Right lobe of liver (tissue), 6 donors: Measurements from ENCODE around the gene ASAP3. TPM values are rescaled to one million over a fixed set of nuclear protein-coding genes. Genes with fewer than 3 reads are reported as not detected.

Experiments
- ATAC-seq, 4 donors: fragments of 200-7000 bp; cut with Tn5 transposase; one replicate each; pipeline ENCODE4 v1.9.1; 2020; ENCODE audit warnings: mild to moderate bottlenecking in 4 of 4, moderate library complexity in 4 of 4
- DNase-seq, 3 donors: peaks; one replicate each; pipeline ENCODE4 v3.0.0-alpha.2; 2020
- H3K27ac ChIP-seq, 3 donors: fragments of 200-600 bp; one replicate each; pipeline ENCODE4 v1.8.0; 2022
- H3K27me3 ChIP-seq, 2 donors: fragments of 200-600 bp; one replicate each; pipeline ENCODE4 v1.8.0; 2022
- H3K36me3 ChIP-seq, 4 donors: fragments of 200-600 bp; sonication (generic) in 1 of 4; one replicate each; pipeline versions ENCODE4 v1.5.1 to v1.8.0; 2017 to 2022; ENCODE audit warnings: control low read depth in 1 of 4
- H3K4me1 ChIP-seq, 4 donors: fragments of 200-600 bp; sonication (generic) in 1 of 4; one replicate each; pipeline versions ENCODE4 v1.5.1 to v1.8.0; 2017 to 2022; ENCODE audit warnings: control low read depth in 1 of 4
- H3K4me3 ChIP-seq, 3 donors: fragments of 200-600 bp; one replicate each; pipeline ENCODE4 v1.8.0; 2022
- H3K9me3 ChIP-seq, 4 donors: fragments of 200-600 bp; sonication (generic) in 1 of 4; one replicate each; pipeline versions ENCODE4 v1.5.1 to v1.8.0; 2017 to 2022; ENCODE audit warnings: control low read depth in 1 of 4
- CTCF ChIP-seq, 4 donors: fragments of 200-600 bp in 3 of 4; fragments of 450-650 bp in 1 of 4; IDR thresholded peaks; one replicate each; pipeline versions ENCODE4 v1.5.1 to v1.8.0; 2016 to 2022; ENCODE audit warnings: antibody characterized with exemption in 4 of 4, mild to moderate bottlenecking in 2 of 4
- POLR2A ChIP-seq: fragments of 450-650 bp; IDR thresholded peaks from one replicate; pipeline ENCODE4 v1.6.1; 2017; ENCODE audit warnings: antibody characterized with exemption, mild to moderate bottlenecking
- whole genome bisulfite sequencing: methylation state at CpG from one replicate; pipeline ENCODE4 v1.1.6; 2018; ENCODE audit warnings: low coverage, low lambda C conversion rate; ENCODE audit not compliant: insufficient coverage; ENCODE audit errors: missing lambda C conversion rate; 5-methylcytosine and 5-hydroxymethylcytosine counted together
- intact Hi-C, 2 donors: fragments of 100-400 bp; cut with DNase I; formaldehyde crosslinking; loops; one replicate each; pipeline versions ENCODE4 v1.11.2 to v1.14.1; 2022
- total RNA-seq, 6 experiments: library from RNA; depleted of rRNA in 2 of 6; stranded (reverse); fragments of >200 nt in 2 of 6; fragmentation: NEBNext Ultra II Directional in 3 of 6; extraction: Animal tissue kit (Norgen Biotek cat#: 25700) in 3 of 6; gene quantifications; one replicate each; pipeline versions ENCODE4 v1.1.0 to v1.2.4, GENCODE V29; 2016 to 2023
- donor health status: DM: no; HTN: yes; CAD: no.
- donor health status: DM: no; HTN: no; CAD: no.
- donor health status: DM: no; HTN: no; CAD: no.
- donor health status: DM: no; HTN: yes; CAD: no.
- donor health status: DM: no; HTN: yes; CAD: no.

Gene ASAP3
- total RNA-seq, 6 experiments from 2014 or later = 12.3 to 22.1 (median 16.6) TPM

- no peak overlapping the region for H3K4me3 ChIP-seq
- ATAC-seq = no peak
- peaks cover 0 to 16% (median 9%) of the 10 kb centered on the region in 4 donors for H3K4me1 ChIP-seq
- H3K27ac ChIP-seq = no peak overlapping the region
- H3K36me3 ChIP-seq = peaks cover 0 to 10% (median 1%) of the 10 kb centered on the region in 4 donors
- TF ChIP-seq POLR2A (no peak), CTCF (IDR thresholded peaks at IDR 0.05) (no peak)
- no peaks in the 10 kb centered on the region for H3K9me3 ChIP-seq
- H3K27me3 ChIP-seq = no peaks in the 10 kb centered on the region
- intact Hi-C loops = no loop called here
- no peak for DNase-seq
- WGBS = 71% methylated on average over 2 of the region's 2 CpGs
These were observed 91.7 kb downstream of the ASAP3 start for GRCh38 chr1:23392125-23392855.

- no peak overlapping the region for H3K4me3 ChIP-seq
- DNase-seq = no peak
- H3K36me3 ChIP-seq = peaks cover 0 to 6% (median 0%) of the 10 kb centered on the region in 4 donors
- H3K4me1 ChIP-seq = peaks cover 0 to 7% (median 3%) of the 10 kb centered on the region in 4 donors
- intact Hi-C loops = no loop called here
- ATAC-seq = peak in 1 of 4 donors; percentile 12
- 41% methylated on average over 3 of the region's 9 CpGs for WGBS
- H3K27me3 ChIP-seq = no peaks in the 10 kb centered on the region
- TF ChIP-seq CTCF (IDR thresholded peaks at IDR 0.05) (no peak), POLR2A (no peak)
- no peak overlapping the region for H3K27ac ChIP-seq
- H3K9me3 ChIP-seq = no peaks in the 10 kb centered on the region
These were observed 94.1 kb downstream of the ASAP3 start for GRCh38 chr1:23389837-23390321.

DNA sequence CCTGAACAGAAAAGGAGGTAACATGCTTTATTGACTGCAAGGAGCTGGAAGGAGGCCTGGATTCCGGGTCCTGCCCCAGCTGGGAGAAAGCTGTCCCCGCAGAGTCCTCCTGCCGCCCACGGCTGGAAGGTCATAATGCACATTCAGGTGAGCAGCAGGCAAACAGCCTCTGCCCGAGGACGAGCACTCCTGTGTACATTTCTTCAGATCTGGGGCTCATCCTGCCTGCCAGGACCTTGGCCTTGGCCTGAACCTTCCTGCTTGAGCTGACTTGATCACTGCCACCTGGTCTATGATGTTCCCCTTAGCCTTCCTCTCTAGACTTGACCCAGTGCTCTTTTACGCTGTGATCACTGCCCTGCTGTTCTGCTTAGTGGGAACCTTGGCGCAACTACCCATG, 96.5 kb downstream of the ASAP3 start:
- Histone ChIP-seq H3K27me3 (no peaks in the 10 kb centered on the region), H3K27ac (no peak overlapping the region), H3K9me3 (no peaks in the 10 kb centered on the region), H3K4me3 (no peak overlapping the region), H3K4me1 (no peaks in the 10 kb centered on the region), H3K36me3 (peaks cover 0 to 18% (median 4%) of the 10 kb centered on the region in 4 donors)
- intact Hi-C loops = no loop called here
- WGBS = 96% methylated on average over 4 of the region's 8 CpGs
- ATAC-seq (no peak), DNase-seq (no peak)
- TF ChIP-seq CTCF (IDR thresholded peaks at IDR 0.05) = no peak
- TF ChIP-seq POLR2A = no peak

DNA sequence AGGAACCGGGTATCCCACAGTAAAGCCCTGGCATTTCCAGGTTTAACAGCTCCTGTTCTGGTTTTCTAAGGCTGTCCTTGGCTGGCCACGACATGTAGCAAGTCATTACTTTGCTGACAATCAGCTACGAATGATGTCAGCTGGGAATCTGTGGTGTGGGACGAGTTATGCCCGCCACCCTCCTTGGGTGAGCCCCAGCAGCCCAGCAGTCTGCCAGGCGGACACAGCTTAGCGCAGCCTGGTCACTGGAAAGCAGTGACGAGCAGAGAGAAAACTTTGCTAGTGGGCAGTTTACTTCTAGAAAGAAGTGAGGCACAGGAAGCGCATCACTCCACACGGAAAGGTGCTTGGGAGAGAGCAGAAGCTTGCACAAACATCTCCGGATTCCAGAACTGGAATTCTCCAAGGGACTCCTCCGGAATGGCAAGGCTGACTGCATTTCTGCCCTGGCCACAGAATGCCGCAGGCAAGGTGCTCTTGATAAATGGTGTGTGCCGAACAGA, 98.8 kb downstream of the ASAP3 start:
- DNase-seq = no peak
- peak in 1 of 4 donors; percentile 8 for ATAC-seq
- intact Hi-C loops = no loop called here
- H3K27me3 ChIP-seq = no peaks in the 10 kb centered on the region
- no peak for TF ChIP-seq POLR2A
- no peak for TF ChIP-seq CTCF (IDR thresholded peaks at IDR 0.05)
- H3K4me1 ChIP-seq = no peaks in the 10 kb centered on the region
- H3K9me3 ChIP-seq = no peaks in the 10 kb centered on the region
- peaks cover 0 to 27% (median 6%) of the 10 kb centered on the region in 4 donors for H3K36me3 ChIP-seq
- no peak overlapping the region for H3K4me3 ChIP-seq
- WGBS = 85% methylated on average over 8 of the region's 14 CpGs
- no peak overlapping the region for H3K27ac ChIP-seq
